Thoracic aorta (tissue), 2 donors: ENCODE results near the gene SDK2. TPM values are rescaled to one million over a fixed set of nuclear protein-coding genes. Genes with fewer than 3 reads are reported as not detected.

ENCODE experiments used
- ATAC-seq: fragments of 150-250 bp; one replicate; pipeline ENCODE4 v1.8.0; 2017; ENCODE audit warnings: low read depth; ENCODE audit not compliant: insufficient number of reproducible peaks, low FRiP score
- DNase-seq: peaks from one replicate; pipeline ENCODE4 v3.0.0-alpha.2; 2020; ENCODE audit warnings: low spot score
- H3K27ac ChIP-seq, 2 donors: fragments of 200-600 bp; sonication (generic); 1 replicate in 1 of 2; 2 replicates in 1 of 2; pipeline ENCODE4 v1.5.1; 2016; ENCODE audit warnings: mild to moderate bottlenecking in 2 of 2, moderate library complexity in 2 of 2
- H3K27me3 ChIP-seq: fragments of 200-600 bp; sonication (generic); replicated peaks from 2 replicates; pipeline ENCODE4 v1.6.0; 2016; ENCODE audit warnings: mild to moderate bottlenecking; ENCODE audit not compliant: insufficient read depth
- H3K36me3 ChIP-seq: fragments of 200-600 bp; sonication (generic); one replicate; pipeline ENCODE4 v1.5.1; 2016
- H3K4me1 ChIP-seq, 2 donors: fragments of 200-600 bp; sonication (generic); 1 replicate in 1 of 2; 2 replicates in 1 of 2; pipeline versions ENCODE4 v1.5.1 to v1.6.0; 2016; ENCODE audit warnings: low read depth in 2 of 2, mild to moderate bottlenecking in 1 of 2; ENCODE audit not compliant: control insufficient read depth in 1 of 2
- H3K4me3 ChIP-seq: fragments of 200-600 bp; sonication (generic); 2 replicates; pipeline ENCODE4 v1.5.1; 2016; ENCODE audit warnings: mild to moderate bottlenecking
- H3K9me3 ChIP-seq: fragments of 200-600 bp; sonication (generic); 2 replicates; pipeline ENCODE4 v1.5.1; 2016
- CTCF ChIP-seq: fragments of 200-600 bp; sonication (generic); IDR thresholded peaks from one replicate; pipeline ENCODE4 v1.5.1; 2019; ENCODE audit warnings: antibody characterized with exemption
- total RNA-seq, 2 donors: library from RNA; depleted of rRNA; stranded (reverse); fragments of >200 nt; gene quantifications; one replicate each; pipeline versions ENCODE4 v1.1.0 to v1.2.3, GENCODE V29; 2016

Gene SDK2
- total RNA-seq, 2 donors from 2014 or later = 6.0 to 8.9 TPM

GRCh38 chr17:73679476-73679875 lies 35.2 kb upstream of the SDK2 start:
- ATAC-seq = no peak

GRCh38 chr17:73678999-73679398 lies 34.8 kb upstream of the SDK2 start:
- ATAC-seq (no peak), DNase-seq (no peak)
- no peak for TF ChIP-seq CTCF
- Histone ChIP-seq H3K36me3 (no peaks in the 10 kb centered on the region), H3K27me3 (no peaks in the 10 kb centered on the region), H3K4me3 (no peak overlapping the region), H3K4me1 (no peaks in the 10 kb centered on the region), H3K27ac (no peak overlapping the region), H3K9me3 (no peaks in the 10 kb centered on the region)

More at GRCh38 chr17:73679476-73679875, 35.2 kb upstream of the SDK2 start:
- Histone ChIP-seq H3K4me1 (no peaks in the 10 kb centered on the region), H3K36me3 (no peaks in the 10 kb centered on the region), H3K27me3 (no peaks in the 10 kb centered on the region), H3K9me3 (no peaks in the 10 kb centered on the region), H3K27ac (no peak overlapping the region), H3K4me3 (no peak overlapping the region)
- no peak for TF ChIP-seq CTCF
- no peak for DNase-seq

- Histone ChIP-seq H3K4me1 (no peaks in the 10 kb centered on the region), H3K36me3 (no peaks in the 10 kb centered on the region), H3K27ac (no peak overlapping the region), H3K4me3 (no peak overlapping the region), H3K9me3 (peaks cover 5% of the 10 kb centered on the region), H3K27me3 (no peaks in the 10 kb centered on the region)
- ATAC-seq = no peak
- DNase-seq = no peak
- no peak for TF ChIP-seq CTCF
Measured at GRCh38 chr17:73669771-73670170, 25.5 kb upstream of the SDK2 start.

GRCh38 chr17:73667181-73667959 lies 23.1 kb upstream of the SDK2 start:
- Histone ChIP-seq H3K9me3 (peaks cover 5% of the 10 kb centered on the region), H3K36me3 (no peaks in the 10 kb centered on the region), H3K27ac (no peak overlapping the region), H3K4me3 (no peak overlapping the region), H3K27me3 (no peaks in the 10 kb centered on the region), H3K4me1 (no peaks in the 10 kb centered on the region)
- ATAC-seq = no peak
- TF ChIP-seq CTCF = no peak
- DNase-seq = no peak

GRCh38 chr17:73663614-73664013 lies 19.4 kb upstream of the SDK2 start:
- DNase-seq = no peak
- no peaks in the 10 kb centered on the region for H3K27me3 ChIP-seq
- no peaks in the 10 kb centered on the region for H3K36me3 ChIP-seq
- no peak overlapping the region for H3K27ac ChIP-seq
- TF ChIP-seq CTCF = no peak
- H3K4me1 ChIP-seq = no peaks in the 10 kb centered on the region
- no peak for ATAC-seq
- no peaks in the 10 kb centered on the region for H3K9me3 ChIP-seq
- no peak overlapping the region for H3K4me3 ChIP-seq
